Esophagus muscularis mucosa (tissue), 4 donors: ENCODE measurements around the gene GRM4. TPM values are rescaled to one million over a fixed set of nuclear protein-coding genes. Genes with fewer than 3 reads are reported as not detected.

ENCODE experiments used
- DNase-seq: peaks from one replicate; pipeline ENCODE4 v3.0.0-alpha.2; 2017; ENCODE audit errors: extremely low spot score
- H3K27ac ChIP-seq, 4 donors: fragments of 200-600 bp; sonication (generic); replicated peaks in 1 of 4; 1 replicate in 3 of 4; 2 replicates in 1 of 4; pipeline ENCODE4 v1.5.1; 2016 to 2019; ENCODE audit warnings: mild to moderate bottlenecking in 1 of 4
- H3K27me3 ChIP-seq, 4 donors: fragments of 200-600 bp; sonication (generic); one replicate each; pipeline versions ENCODE4 v1.5.1 to v1.6.0; 2016 to 2019
- H3K36me3 ChIP-seq, 4 donors: fragments of 200-600 bp; sonication (generic); one replicate each; pipeline ENCODE4 v1.5.1; 2016 to 2019
- H3K4me1 ChIP-seq, 4 donors: fragments of 200-600 bp; sonication (generic); one replicate each; pipeline ENCODE4 v1.5.1; 2016 to 2019
- H3K4me3 ChIP-seq, 4 donors: fragments of 200-600 bp; sonication (generic); 1 replicate in 2 of 4; 2 replicates in 2 of 4; pipeline ENCODE4 v1.5.1; 2016 to 2019; ENCODE audit warnings: mild to moderate bottlenecking in 4 of 4, moderate library complexity in 1 of 4
- H3K9me3 ChIP-seq, 4 donors: fragments of 200-600 bp; sonication (generic); 1 replicate in 3 of 4; 2 replicates in 1 of 4; pipeline ENCODE4 v1.5.1; 2016 to 2019
- EP300 ChIP-seq: sonication (generic); formaldehyde crosslinking; IDR thresholded peaks from one replicate; pipeline ENCODE4 v1.6.1; 2017; ENCODE audit warnings: antibody characterized with exemption
- POLR2A ChIP-seq: fragments of 450-650 bp; IDR thresholded peaks from one replicate; pipeline ENCODE4 v1.6.1; 2017; ENCODE audit warnings: antibody characterized with exemption, moderate library complexity, mild to moderate bottlenecking, low read depth
- POLR2AphosphoS5 ChIP-seq, 2 donors: sonication (generic); formaldehyde crosslinking; IDR thresholded peaks; one replicate each; pipeline ENCODE4 v1.6.1; 2017; ENCODE audit warnings: antibody characterized with exemption in 2 of 2
- WGBS: methylation state at CpG from one replicate; pipeline ENCODE4 v1.1.5; 2018; 5-methylcytosine and 5-hydroxymethylcytosine counted together
- intact Hi-C: fragments of 100-400 bp; cut with DNase I; formaldehyde crosslinking; loops from one replicate; pipeline ENCODE4 v1.15.1; 2023
- total RNA-seq, 4 donors: library from RNA; depleted of rRNA; stranded (reverse); fragments of >200 nt; gene quantifications; one replicate each; pipeline versions ENCODE4 v1.1.0 to v1.2.1, GENCODE V29; 2016
- TF ChIP-seq, protein P1 (sequence below), 3 experiments: fragments of 200-600 bp in 2 of 3; fragments of 450-650 bp in 1 of 3; sonication (generic) in 2 of 3; IDR thresholded peaks; one replicate each; pipeline ENCODE4 v1.5.1; 2017 to 2019; ENCODE audit warnings: antibody characterized with exemption in 3 of 3, mild to moderate bottlenecking in 2 of 3, moderate library complexity in 1 of 3

The GRM4 gene
- total RNA-seq, 4 donors from 2014 or later, result not detected

DNA sequence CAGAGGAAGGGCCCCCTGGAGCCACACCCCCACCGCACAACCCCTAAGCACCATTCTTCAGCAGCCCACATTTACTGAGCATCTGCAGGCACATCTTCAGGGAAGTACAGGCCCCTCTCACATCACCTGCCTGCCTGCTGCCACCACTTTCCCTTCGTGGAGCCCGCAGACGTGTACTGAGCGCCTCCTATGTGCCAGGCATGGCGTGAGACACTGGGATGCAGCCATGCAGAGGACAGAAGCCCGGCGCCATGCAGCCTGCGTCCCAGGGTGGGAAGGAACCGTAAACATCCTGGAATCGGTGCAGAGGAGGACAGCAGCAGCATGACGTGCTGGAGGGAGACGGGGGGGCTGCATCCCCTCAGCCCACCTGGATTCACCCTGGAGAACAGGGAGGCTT is 78.1 kb downstream of the GRM4 start:
- no peaks in the 10 kb centered on the region for H3K36me3 ChIP-seq
- H3K4me1 ChIP-seq, result peaks cover 3 to 9% (median 6%) of the 10 kb centered on the region in 4 donors
- no peak for TF ChIP-seq POLR2A
- TF ChIP-seq, protein P1, sequence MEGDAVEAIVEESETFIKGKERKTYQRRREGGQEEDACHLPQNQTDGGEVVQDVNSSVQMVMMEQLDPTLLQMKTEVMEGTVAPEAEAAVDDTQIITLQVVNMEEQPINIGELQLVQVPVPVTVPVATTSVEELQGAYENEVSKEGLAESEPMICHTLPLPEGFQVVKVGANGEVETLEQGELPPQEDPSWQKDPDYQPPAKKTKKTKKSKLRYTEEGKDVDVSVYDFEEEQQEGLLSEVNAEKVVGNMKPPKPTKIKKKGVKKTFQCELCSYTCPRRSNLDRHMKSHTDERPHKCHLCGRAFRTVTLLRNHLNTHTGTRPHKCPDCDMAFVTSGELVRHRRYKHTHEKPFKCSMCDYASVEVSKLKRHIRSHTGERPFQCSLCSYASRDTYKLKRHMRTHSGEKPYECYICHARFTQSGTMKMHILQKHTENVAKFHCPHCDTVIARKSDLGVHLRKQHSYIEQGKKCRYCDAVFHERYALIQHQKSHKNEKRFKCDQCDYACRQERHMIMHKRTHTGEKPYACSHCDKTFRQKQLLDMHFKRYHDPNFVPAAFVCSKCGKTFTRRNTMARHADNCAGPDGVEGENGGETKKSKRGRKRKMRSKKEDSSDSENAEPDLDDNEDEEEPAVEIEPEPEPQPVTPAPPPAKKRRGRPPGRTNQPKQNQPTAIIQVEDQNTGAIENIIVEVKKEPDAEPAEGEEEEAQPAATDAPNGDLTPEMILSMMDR (IDR thresholded peaks at IDR 0.05), result no peak
- TF ChIP-seq POLR2AphosphoS5 (IDR thresholded peaks at IDR 0.05), result no peak
- no peak for TF ChIP-seq EP300
- WGBS, result 54% methylated on average over 9 of the region's 13 CpGs
- intact Hi-C loops, result no loop called here
- no peak overlapping the region for H3K27ac ChIP-seq
- DNase-seq, result no peak
- H3K27me3 ChIP-seq, result peaks cover 0 to 82% (median 9%) of the 10 kb centered on the region in 4 donors
- no peaks in the 10 kb centered on the region for H3K9me3 ChIP-seq
- no peak overlapping the region for H3K4me3 ChIP-seq

GRCh38 chr6:34066772-34067770 is 78.8 kb downstream of the GRM4 start:
- Histone ChIP-seq H3K4me3 (no peak overlapping the region), H3K36me3 (no peaks in the 10 kb centered on the region), H3K27ac (no peak overlapping the region), H3K27me3 (peaks cover 0 to 82% (median 9%) of the 10 kb centered on the region in 4 donors), H3K9me3 (no peaks in the 10 kb centered on the region), H3K4me1 (peaks cover 3 to 9% (median 6%) of the 10 kb centered on the region in 4 donors)
- intact Hi-C loops, result no loop called here
- DNase-seq, result no peak
- no peak for TF ChIP-seq POLR2A
- TF ChIP-seq, protein P1 (IDR thresholded peaks at IDR 0.05), result no peak
- no peak for TF ChIP-seq EP300
- TF ChIP-seq POLR2AphosphoS5 (IDR thresholded peaks at IDR 0.05), result no peak
- WGBS, result 59% methylated on average over 20 of the region's 21 CpGs

GRCh38 chr6:34066218-34066571 is 79.7 kb downstream of the GRM4 start:
- no peak for DNase-seq
- Histone ChIP-seq H3K36me3 (no peaks in the 10 kb centered on the region), H3K9me3 (no peaks in the 10 kb centered on the region), H3K27ac (no peak overlapping the region), H3K4me3 (no peak overlapping the region), H3K27me3 (peaks cover 0 to 87% (median 9%) of the 10 kb centered on the region in 4 donors), H3K4me1 (peaks cover 3 to 9% (median 6%) of the 10 kb centered on the region in 4 donors)
- TF ChIP-seq POLR2A (no peak), EP300 (no peak), POLR2AphosphoS5 (IDR thresholded peaks at IDR 0.05) (no peak)
- TF ChIP-seq, protein P1 (IDR thresholded peaks at IDR 0.05), result no peak
- 63% methylated on average over 5 of the region's 5 CpGs for WGBS
- intact Hi-C loops, result no loop called here

- H3K4me3 ChIP-seq, result no peak overlapping the region
- H3K36me3 ChIP-seq, result no peaks in the 10 kb centered on the region
- H3K27ac ChIP-seq, result no peak overlapping the region
- 50% methylated on average over 17 of the region's 24 CpGs for WGBS
- peaks cover 3 to 9% (median 6%) of the 10 kb centered on the region in 4 donors for H3K4me1 ChIP-seq
- TF ChIP-seq, protein P1 (IDR thresholded peaks at IDR 0.05), result no peak
- H3K27me3 ChIP-seq, result peaks cover 0 to 87% (median 9%) of the 10 kb centered on the region in 4 donors
- DNase-seq, result no peak
- intact Hi-C loops, result no loop called here
- no peaks in the 10 kb centered on the region for H3K9me3 ChIP-seq
Measured at GRCh38 chr6:34065466-34066217, 80.2 kb downstream of the GRM4 start.
